Epithelial cell of proximal tubule (primary cell): Measurements from ENCODE around the gene CPLANE2. TPM values are rescaled to one million over a fixed set of nuclear protein-coding genes. Genes with fewer than 3 reads are reported as not detected.

Experiments
- DNase-seq: peaks from one replicate; pipeline ENCODE4 v3.0.0-alpha.2; 2011; ENCODE audit warnings: low read depth
- H3K4me3 ChIP-seq: 2 replicates; pipeline ENCODE4 v1.5.1; 2011; ENCODE audit warnings: low read depth, mild to moderate bottlenecking, low read length
- CTCF ChIP-seq: conservative IDR thresholded peaks from 2 replicates; pipeline ENCODE4 v1.5.1; 2012; ENCODE audit warnings: low read depth, mild to moderate bottlenecking, low read length
- total RNA-seq: library from RNA; depleted of rRNA; stranded (reverse); fragments of >200 nt; gene quantifications from 2 replicates; pipeline ENCODE4 v1.2.3, GENCODE V29; 2015

The CPLANE2 gene
- total RNA-seq, 1 donor from 2014 or later = 2.5 TPM

- TF ChIP-seq CTCF = no peak
- DNase-seq = no peak
- H3K4me3 ChIP-seq = no peak overlapping the region
Observed at GRCh38 chr1:16244650-16245285, 7.8 kb upstream of the CPLANE2 start.

- no peak overlapping the region for H3K4me3 ChIP-seq
- no peak for DNase-seq
- TF ChIP-seq CTCF = peak; percentile 88
Observed at GRCh38 chr1:16243936-16244649, 7.1 kb upstream of the CPLANE2 start.

DNA sequence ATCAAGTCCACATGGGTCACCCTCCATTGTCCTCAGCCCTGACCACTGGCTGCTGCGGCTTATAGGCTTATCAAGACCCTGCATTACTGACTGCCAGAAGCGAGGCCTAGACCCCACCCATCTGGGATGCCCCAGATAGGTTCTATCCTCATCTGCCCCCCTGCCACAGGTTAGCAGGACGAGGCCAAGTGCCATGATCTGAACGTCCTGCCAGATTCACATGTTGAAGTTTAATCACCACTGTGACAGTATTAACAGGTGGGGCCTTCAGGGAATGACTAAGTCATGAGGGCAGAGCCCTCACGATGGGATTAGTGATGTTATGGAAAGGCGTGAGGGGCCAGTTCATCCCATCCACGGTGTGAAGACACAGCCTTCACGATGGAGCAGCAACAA lies 6.2 kb upstream of the CPLANE2 start:
- no peak for TF ChIP-seq CTCF
- H3K4me3 ChIP-seq = no peak overlapping the region
- DNase-seq = no peak

GRCh38 chr1:16242556-16243214 lies 5.7 kb upstream of the CPLANE2 start:
- DNase-seq = no peak
- no peak overlapping the region for H3K4me3 ChIP-seq
- TF ChIP-seq CTCF = no peak

DNA sequence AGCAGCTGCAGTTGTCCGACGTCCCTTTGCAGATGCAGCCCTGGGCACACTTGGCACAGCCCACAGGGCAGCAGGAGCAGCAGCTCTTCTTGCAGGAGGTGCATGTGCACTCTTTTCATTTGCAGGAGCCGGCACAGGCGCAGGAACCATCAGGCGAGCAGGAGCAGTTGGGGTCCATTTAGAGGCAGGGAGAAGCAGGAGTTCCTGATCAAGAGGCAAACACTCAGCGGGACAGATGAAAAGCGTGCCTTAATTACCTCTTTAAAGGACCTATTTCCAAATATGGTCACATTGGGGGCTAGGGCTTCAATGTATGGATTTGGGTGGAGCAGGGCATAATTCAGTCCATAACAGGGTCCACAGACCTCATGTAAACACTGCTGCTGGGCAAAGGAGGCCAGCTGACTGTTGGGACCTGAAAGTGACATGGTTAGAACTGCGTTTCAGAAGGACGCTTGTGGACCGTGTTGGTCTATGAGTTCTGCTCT lies 4.3 kb upstream of the CPLANE2 start:
- H3K4me3 ChIP-seq = no peak overlapping the region
- no peak for TF ChIP-seq CTCF
- no peak for DNase-seq

GRCh38 chr1:16239972-16240491 lies 3.0 kb upstream of the CPLANE2 start:
- no peak for DNase-seq
- H3K4me3 ChIP-seq = no peak overlapping the region
- TF ChIP-seq CTCF = no peak
